ENCODE data around the gene AUP1. TPM values are rescaled to one million over a fixed set of nuclear protein-coding genes. Genes with fewer than 3 reads are reported as not detected.

The AUP1 gene
- polyA plus RNA-seq, 3 donors, result 130 to 385 (median 149) TPM

DNA sequence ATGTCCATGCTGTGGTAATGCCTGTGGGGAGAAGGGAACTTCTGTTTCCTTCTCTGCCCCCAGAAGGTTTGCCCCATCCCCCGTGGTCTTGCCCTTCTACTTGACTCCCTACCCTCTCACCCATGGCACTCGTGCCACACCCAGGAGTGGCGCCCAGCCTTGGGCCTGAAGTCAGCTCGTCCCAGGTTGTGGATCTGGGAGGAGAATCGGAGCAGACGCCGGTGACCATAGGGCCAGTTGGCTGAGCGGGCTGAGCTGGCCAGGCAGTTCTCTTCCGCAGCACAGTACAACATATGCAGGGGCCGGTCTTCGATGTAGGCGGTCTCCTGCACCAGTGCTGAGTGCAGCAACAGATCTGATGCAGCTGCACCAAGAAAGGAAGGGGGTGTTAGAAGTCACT is 4.9 kb upstream of the AUP1 start:
- Mint-ChIP-seq H3K27ac (peak overlapping the region in 1 of 7 donors; percentile 14), H3K9me3 (no peaks in the 10 kb centered on the region), H3K4me1 (peaks cover 24% of the 10 kb centered on the region), H3K27me3 (ENCODE audit: low read depth in 3 of 3) (peaks cover 4 to 5% (median 4%) of the 10 kb centered on the region in 3 donors), H3K4me3 (no peak overlapping the region), H3K36me3 (peaks cover 19 to 21% of the 10 kb centered on the region in 2 donors)
- H3K36me3 ChIP-seq (replicated peaks in 1 of 2; ENCODE audit: control insufficient read depth in 1 of 2, insufficient read depth in 2 of 2, low read length in 2 of 2), result peaks cover 6 to 18% of the 10 kb centered on the region in 2 donors
- intact Hi-C loops (cut with micrococcal nuclease), result loop anchor here in 1 of 2 donors (10.0 kb wide), 1 partner anchor 50 kb away; no protein-coding TSS in a partner anchor
- WGBS (ENCODE audit: insufficient coverage), result 96% methylated on average over 9 of the region's 12 CpGs
- H3K9ac ChIP-seq (ENCODE audit: insufficient read depth, low read length, poor library complexity, severe bottlenecking), result no peak overlapping the region
- no peak overlapping the region for H3K27ac ChIP-seq (ENCODE audit: low read depth in 1 of 2, low read length in 2 of 2)
- no peak overlapping the region for H2AFZ ChIP-seq (ENCODE audit: insufficient read depth, low read depth, low read length, poor library complexity, severe bottlenecking)
- H3K79me2 ChIP-seq (ENCODE audit: insufficient read depth, low read length), result peaks cover 10% of the 10 kb centered on the region
- H3K9me3 ChIP-seq (replicated peaks in 1 of 2; ENCODE audit: control insufficient read depth in 1 of 2, insufficient read depth in 1 of 2, low read length in 2 of 2), result no peaks in the 10 kb centered on the region
- H3K4me1 ChIP-seq (ENCODE audit: control insufficient read depth in 1 of 2, insufficient read depth in 2 of 2, low read length in 2 of 2), result peaks cover 18 to 24% of the 10 kb centered on the region in 2 donors
- H3K4me3 ChIP-seq (replicated peaks in 1 of 3; ENCODE audit: low read depth in 2 of 3, low read length in 3 of 3), result no peak overlapping the region
- H3K27me3 ChIP-seq (ENCODE audit: control insufficient read depth in 2 of 2, insufficient read depth in 2 of 2, low read length in 2 of 2), result no peaks in the 10 kb centered on the region
- TF ChIP-seq, protein P1, sequence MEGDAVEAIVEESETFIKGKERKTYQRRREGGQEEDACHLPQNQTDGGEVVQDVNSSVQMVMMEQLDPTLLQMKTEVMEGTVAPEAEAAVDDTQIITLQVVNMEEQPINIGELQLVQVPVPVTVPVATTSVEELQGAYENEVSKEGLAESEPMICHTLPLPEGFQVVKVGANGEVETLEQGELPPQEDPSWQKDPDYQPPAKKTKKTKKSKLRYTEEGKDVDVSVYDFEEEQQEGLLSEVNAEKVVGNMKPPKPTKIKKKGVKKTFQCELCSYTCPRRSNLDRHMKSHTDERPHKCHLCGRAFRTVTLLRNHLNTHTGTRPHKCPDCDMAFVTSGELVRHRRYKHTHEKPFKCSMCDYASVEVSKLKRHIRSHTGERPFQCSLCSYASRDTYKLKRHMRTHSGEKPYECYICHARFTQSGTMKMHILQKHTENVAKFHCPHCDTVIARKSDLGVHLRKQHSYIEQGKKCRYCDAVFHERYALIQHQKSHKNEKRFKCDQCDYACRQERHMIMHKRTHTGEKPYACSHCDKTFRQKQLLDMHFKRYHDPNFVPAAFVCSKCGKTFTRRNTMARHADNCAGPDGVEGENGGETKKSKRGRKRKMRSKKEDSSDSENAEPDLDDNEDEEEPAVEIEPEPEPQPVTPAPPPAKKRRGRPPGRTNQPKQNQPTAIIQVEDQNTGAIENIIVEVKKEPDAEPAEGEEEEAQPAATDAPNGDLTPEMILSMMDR (IDR thresholded peaks at IDR 0.05), result no peak
- H4K20me1 ChIP-seq (ENCODE audit: insufficient read depth, low read length), result no peaks in the 10 kb centered on the region
- H3K4me2 ChIP-seq (replicated peaks; ENCODE audit: extremely low read depth, low read length, poor library complexity, severe bottlenecking), result no peak overlapping the region
- DNase-seq, result no peak

- Histone ChIP-seq H3K9ac (ENCODE audit: insufficient read depth, low read length, poor library complexity, severe bottlenecking) (no peak overlapping the region), H4K20me1 (ENCODE audit: insufficient read depth, low read length) (peaks cover 7% of the 10 kb centered on the region), H3K36me3 (replicated peaks in 1 of 2; ENCODE audit: control insufficient read depth in 1 of 2, insufficient read depth in 2 of 2, low read length in 2 of 2) (peaks cover 6 to 18% of the 10 kb centered on the region in 2 donors), H3K4me1 (ENCODE audit: control insufficient read depth in 1 of 2, insufficient read depth in 2 of 2, low read length in 2 of 2) (peaks cover 18 to 26% of the 10 kb centered on the region in 2 donors), H3K79me2 (ENCODE audit: insufficient read depth, low read length) (peaks cover 19% of the 10 kb centered on the region), H3K27ac (ENCODE audit: low read depth in 1 of 2, low read length in 2 of 2) (no peak overlapping the region), H2AFZ (ENCODE audit: insufficient read depth, low read depth, low read length, poor library complexity, severe bottlenecking) (no peak overlapping the region), H3K9me3 (replicated peaks in 1 of 2; ENCODE audit: control insufficient read depth in 1 of 2, insufficient read depth in 1 of 2, low read length in 2 of 2) (no peaks in the 10 kb centered on the region), H3K27me3 (ENCODE audit: control insufficient read depth in 2 of 2, insufficient read depth in 2 of 2, low read length in 2 of 2) (no peaks in the 10 kb centered on the region), H3K4me2 (replicated peaks; ENCODE audit: extremely low read depth, low read length, poor library complexity, severe bottlenecking) (no peak overlapping the region), H3K4me3 (replicated peaks in 1 of 3; ENCODE audit: low read depth in 2 of 3, low read length in 3 of 3) (no peak overlapping the region)
- intact Hi-C loops (cut with micrococcal nuclease), result loop anchor here in 1 of 2 donors (10.0 kb wide), 1 partner anchor 51 kb away; no protein-coding TSS in a partner anchor
- Mint-ChIP-seq H3K27me3 (ENCODE audit: low read depth in 3 of 3) (peaks cover 0 to 4% (median 2%) of the 10 kb centered on the region in 3 donors), H3K9me3 (no peaks in the 10 kb centered on the region), H3K4me1 (peaks cover 22% of the 10 kb centered on the region), H3K36me3 (peaks cover 19 to 21% of the 10 kb centered on the region in 2 donors), H3K4me3 (no peak overlapping the region), H3K27ac (no peak overlapping the region)
- WGBS (ENCODE audit: insufficient coverage), result 100% methylated on average over 2 of the region's 4 CpGs
- TF ChIP-seq, protein P1 (IDR thresholded peaks at IDR 0.05), result no peak
- no peak for DNase-seq
Observed at GRCh38 chr2:74533464-74533863, 4.0 kb upstream of the AUP1 start.
